Left ventricle myocardium inferior (tissue), 1 donor: ENCODE results near the gene HOTAIR. TPM values are rescaled to one million over a fixed set of nuclear protein-coding genes. Genes with fewer than 3 reads are reported as not detected.

ENCODE experiments used
- DNase-seq: peaks from one replicate; pipeline ENCODE4 v3.0.0-alpha.2; 2020
- H3K27ac ChIP-seq: fragments of 200-600 bp; replicated peaks from 2 replicates; pipeline ENCODE4 v1.8.0; 2021
- H3K27me3 ChIP-seq: fragments of 200-600 bp; 2 replicates; pipeline ENCODE4 v1.8.0; 2021; ENCODE audit warnings: low read depth
- H3K36me3 ChIP-seq: fragments of 200-600 bp; 2 replicates; pipeline ENCODE4 v1.8.0; 2021
- H3K4me1 ChIP-seq: fragments of 200-600 bp; 2 replicates; pipeline ENCODE4 v1.8.0; 2021
- H3K4me3 ChIP-seq: fragments of 200-600 bp; 2 replicates; pipeline ENCODE4 v1.8.0; 2021; ENCODE audit warnings: mild to moderate bottlenecking, moderate library complexity
- H3K9me3 ChIP-seq: fragments of 200-600 bp; replicated peaks from 2 replicates; pipeline ENCODE4 v1.8.0; 2021
- intact Hi-C: fragments of 100-400 bp; cut with micrococcal nuclease; formaldehyde crosslinking; loops from one replicate; pipeline ENCODE4 v1.11.0; 2022
- total RNA-seq: library from RNA; stranded (reverse); fragmentation: NEBNext Ultra II Directional; extraction: Animal tissue kit (Norgen Biotek cat#: 25700); gene quantifications from one replicate; pipeline ENCODE4 v1.2.1, GENCODE V29; 2021
- TF ChIP-seq, protein P1 (sequence below): fragments of 200-600 bp; IDR thresholded peaks from 2 replicates; pipeline ENCODE4 v1.8.0; 2021; ENCODE audit warnings: antibody characterized with exemption, mild to moderate bottlenecking, borderline replicate concordance
- donor health status: DM: no; HTN: yes; CAD: no; lungs with severe emphysema.

HOTAIR gene
- total RNA-seq, 1 donor from 2014 or later = not detected

GRCh38 chr12:53948650-53949593 is 25.8 kb downstream of the HOTAIR start:
- H3K4me3 ChIP-seq = no peak overlapping the region
- TF ChIP-seq, protein P1, sequence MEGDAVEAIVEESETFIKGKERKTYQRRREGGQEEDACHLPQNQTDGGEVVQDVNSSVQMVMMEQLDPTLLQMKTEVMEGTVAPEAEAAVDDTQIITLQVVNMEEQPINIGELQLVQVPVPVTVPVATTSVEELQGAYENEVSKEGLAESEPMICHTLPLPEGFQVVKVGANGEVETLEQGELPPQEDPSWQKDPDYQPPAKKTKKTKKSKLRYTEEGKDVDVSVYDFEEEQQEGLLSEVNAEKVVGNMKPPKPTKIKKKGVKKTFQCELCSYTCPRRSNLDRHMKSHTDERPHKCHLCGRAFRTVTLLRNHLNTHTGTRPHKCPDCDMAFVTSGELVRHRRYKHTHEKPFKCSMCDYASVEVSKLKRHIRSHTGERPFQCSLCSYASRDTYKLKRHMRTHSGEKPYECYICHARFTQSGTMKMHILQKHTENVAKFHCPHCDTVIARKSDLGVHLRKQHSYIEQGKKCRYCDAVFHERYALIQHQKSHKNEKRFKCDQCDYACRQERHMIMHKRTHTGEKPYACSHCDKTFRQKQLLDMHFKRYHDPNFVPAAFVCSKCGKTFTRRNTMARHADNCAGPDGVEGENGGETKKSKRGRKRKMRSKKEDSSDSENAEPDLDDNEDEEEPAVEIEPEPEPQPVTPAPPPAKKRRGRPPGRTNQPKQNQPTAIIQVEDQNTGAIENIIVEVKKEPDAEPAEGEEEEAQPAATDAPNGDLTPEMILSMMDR = no peak
- H3K4me1 ChIP-seq = peaks cover 12% of the 10 kb centered on the region
- no peak overlapping the region for H3K27ac ChIP-seq
- no peaks in the 10 kb centered on the region for H3K36me3 ChIP-seq
- H3K27me3 ChIP-seq = peaks cover 100% of the 10 kb centered on the region
- no peak for DNase-seq
- H3K9me3 ChIP-seq = no peaks in the 10 kb centered on the region
- intact Hi-C loops = no loop called here

- TF ChIP-seq, protein P1 = no peak
- Histone ChIP-seq H3K27ac (no peak overlapping the region), H3K36me3 (no peaks in the 10 kb centered on the region), H3K27me3 (peaks cover 100% of the 10 kb centered on the region), H3K4me3 (no peak overlapping the region), H3K9me3 (no peaks in the 10 kb centered on the region), H3K4me1 (peaks cover 7% of the 10 kb centered on the region)
- DNase-seq = no peak
- intact Hi-C loops = no loop called here
Observed at GRCh38 chr12:53947743-53948142, 27.0 kb downstream of the HOTAIR start.

DNA sequence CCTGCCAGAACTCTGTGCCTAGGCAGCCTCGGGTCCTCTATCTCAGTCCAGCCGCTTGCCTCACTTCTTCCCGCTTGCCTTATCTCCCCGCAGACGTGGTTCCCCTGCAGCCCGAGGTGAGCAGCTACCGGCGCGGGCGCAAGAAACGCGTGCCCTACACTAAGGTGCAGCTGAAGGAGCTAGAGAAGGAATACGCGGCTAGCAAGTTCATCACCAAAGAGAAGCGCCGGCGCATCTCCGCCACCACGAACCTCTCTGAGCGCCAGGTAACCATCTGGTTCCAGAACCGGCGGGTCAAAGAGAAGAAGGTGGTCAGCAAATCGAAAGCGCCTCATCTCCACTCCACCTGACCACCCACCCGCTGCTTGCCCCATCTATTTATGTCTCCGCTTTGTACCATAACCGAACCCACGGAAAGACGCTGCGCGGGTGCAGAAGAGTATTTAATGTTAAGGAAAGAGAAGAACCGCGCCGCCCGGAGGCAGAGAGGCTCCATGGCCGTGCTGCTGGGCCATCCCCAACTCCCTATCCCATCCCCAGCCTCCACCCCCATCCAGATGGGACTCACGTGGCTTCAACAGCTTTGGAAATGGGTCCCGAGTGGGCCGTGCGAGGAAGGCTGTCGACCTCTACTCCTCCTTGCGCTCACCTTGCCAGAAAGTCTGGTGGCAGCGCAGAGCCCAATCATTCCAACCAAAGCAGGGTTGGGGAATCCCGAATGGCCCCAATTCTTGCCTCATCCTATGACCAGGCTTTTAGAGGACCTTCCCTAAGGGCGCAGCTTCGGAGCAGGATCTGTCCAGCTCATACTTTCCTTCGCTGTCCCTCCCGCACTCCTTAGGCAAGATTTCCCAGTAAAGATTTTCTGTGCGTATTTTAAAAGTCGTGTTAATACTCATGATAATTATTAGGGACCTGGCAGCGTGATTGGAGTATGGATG is 29.6 kb downstream of the HOTAIR start:
- intact Hi-C loops = no loop called here

DNA sequence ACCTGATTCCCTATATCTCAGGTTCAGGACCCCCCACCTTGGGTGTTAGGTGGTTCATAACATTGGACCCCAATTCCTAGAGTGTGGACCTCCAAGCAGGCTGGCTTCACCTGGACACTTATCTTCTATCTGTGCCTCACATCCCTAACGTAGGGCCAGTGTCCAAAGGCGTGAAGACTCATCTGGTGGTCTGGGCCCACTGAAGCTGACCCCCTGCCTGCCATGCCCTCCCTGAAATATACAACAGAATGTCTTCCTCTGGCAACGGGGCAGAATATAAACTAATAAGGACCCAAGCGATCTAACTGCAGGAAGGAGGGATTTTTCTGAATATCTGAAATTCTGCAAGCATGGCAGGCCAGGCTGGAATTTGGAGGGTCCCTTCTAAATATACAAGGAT is 30.5 kb downstream of the HOTAIR start:
- DNase-seq = no peak
- no peaks in the 10 kb centered on the region for H3K4me1 ChIP-seq
- no peaks in the 10 kb centered on the region for H3K36me3 ChIP-seq
- TF ChIP-seq, protein P1 = no peak
- no peak overlapping the region for H3K27ac ChIP-seq
- no peak overlapping the region for H3K4me3 ChIP-seq
- no peaks in the 10 kb centered on the region for H3K9me3 ChIP-seq
- intact Hi-C loops = no loop called here
- H3K27me3 ChIP-seq = peaks cover 100% of the 10 kb centered on the region

More for the DNA sequence above, 29.6 kb downstream of the HOTAIR start:
- TF ChIP-seq, protein P1 = no peak
- Histone ChIP-seq H3K4me1 (no peaks in the 10 kb centered on the region), H3K4me3 (no peak overlapping the region), H3K27ac (no peak overlapping the region), H3K36me3 (no peaks in the 10 kb centered on the region), H3K9me3 (no peaks in the 10 kb centered on the region), H3K27me3 (peaks cover 100% of the 10 kb centered on the region)
- DNase-seq = no peak

- intact Hi-C loops = no loop called here
- H3K27ac ChIP-seq = no peak overlapping the region
- no peaks in the 10 kb centered on the region for H3K9me3 ChIP-seq
- H3K4me3 ChIP-seq = no peak overlapping the region
- no peak for DNase-seq
- H3K36me3 ChIP-seq = no peaks in the 10 kb centered on the region
- H3K4me1 ChIP-seq = peaks cover 10% of the 10 kb centered on the region
- TF ChIP-seq, protein P1 = no peak
- peaks cover 100% of the 10 kb centered on the region for H3K27me3 ChIP-seq
Observed at GRCh38 chr12:53942467-53942997, 32.2 kb downstream of the HOTAIR start.
